Stimulated activated naive CD8-positive, alpha-beta T cell treated with anti-CD3 and anti-CD28 coated beads, Interleukin-15, amount 100 ng/mL, for 72 hours (primary cell): ENCODE measurements around the gene CSRP1.

Source experiments
- ATAC-seq: fragments of 150-1000 bp; cut with Tn5 transposase; 2 replicates; pipeline ENCODE4 v1.10.0; 2021; ENCODE audit warnings: mild to moderate bottlenecking, moderate library complexity
- DNase-seq, 2 donors: peaks; one replicate each; pipeline ENCODE4 v3.0.0; 2021 to 2022
- H3K27ac Mint-ChIP-seq, 2 donors: one replicate each; pipeline ENCODE4 v1.8.0; 2022; ENCODE audit warnings: mild to moderate bottlenecking in 2 of 2, mixed read lengths in 2 of 2, moderate library complexity in 2 of 2
- H3K27me3 Mint-ChIP-seq: one replicate; pipeline ENCODE4 v1.8.0; 2022; ENCODE audit warnings: mixed read lengths
- H3K4me1 Mint-ChIP-seq: one replicate; pipeline ENCODE4 v1.8.0; 2022; ENCODE audit warnings: mild to moderate bottlenecking, mixed read lengths
- H3K4me3 Mint-ChIP-seq, 2 donors: one replicate each; pipeline ENCODE4 v1.8.0; 2022; ENCODE audit warnings: mild to moderate bottlenecking in 2 of 2, mixed read lengths in 2 of 2, moderate library complexity in 1 of 2
- H3K9me3 Mint-ChIP-seq, 2 donors: one replicate each; pipeline ENCODE4 v1.8.0; 2022; ENCODE audit warnings: mixed read lengths in 2 of 2

CSRP1 gene

GRCh38 chr1:201468844-201469644, 37.9 kb downstream of the CSRP1 start, which contains the start of gene PHLDA3:
PHLDA3 (minus strand) TSS chr1:201469188; CDS start chr1:201468786, 402 bp downstream.
- Mint-ChIP-seq H3K4me3 (peak within 1 kb of the TSS; percentile 82 to 83), H3K4me1 (peaks cover 18% of the 10 kb centered on the region), H3K27ac (peak within 1 kb of the TSS; percentile 14 to 72), H3K9me3 (no peaks in the 10 kb centered on the region), H3K27me3 (peaks cover 78% of the 10 kb centered on the region)
- peak; percentile 87 for ATAC-seq
- peak; percentile 62 to 68 for DNase-seq

DNA sequence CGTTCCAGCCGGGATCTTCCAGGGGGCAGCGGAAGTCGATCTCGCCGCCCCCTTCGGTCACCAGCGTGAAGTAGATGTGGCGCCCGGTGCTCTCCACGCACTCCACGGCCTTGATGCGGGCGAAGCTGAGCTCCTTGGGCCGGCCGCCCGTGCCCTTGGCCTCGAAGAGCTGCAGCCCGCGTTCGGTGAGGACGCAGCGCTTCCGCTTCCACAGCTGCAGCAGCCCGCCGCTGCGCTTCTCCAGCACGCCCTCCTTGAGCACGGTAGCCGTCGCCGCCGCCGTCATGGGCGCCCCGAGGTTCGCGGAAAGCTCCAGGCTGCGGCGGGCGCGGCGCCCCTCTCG, 38.5 kb downstream of the CSRP1 start:
- peak; percentile 60 for ATAC-seq
- Mint-ChIP-seq H3K9me3 (no peaks in the 10 kb centered on the region), H3K27ac (no peak overlapping the region), H3K4me1 (peaks cover 18% of the 10 kb centered on the region), H3K4me3 (peak overlapping the region; percentile 81 to 82), H3K27me3 (peaks cover 74% of the 10 kb centered on the region)
- no peak for DNase-seq

- DNase-seq (no peak), ATAC-seq (no peak)
- Mint-ChIP-seq H3K9me3 (no peaks in the 10 kb centered on the region), H3K27ac (no peak overlapping the region), H3K4me3 (no peak overlapping the region), H3K27me3 (peaks cover 63% of the 10 kb centered on the region), H3K4me1 (peaks cover 18% of the 10 kb centered on the region)
These were observed 40.4 kb downstream of the CSRP1 start for GRCh38 chr1:201466492-201466891.

- no peak overlapping the region for H3K4me3 Mint-ChIP-seq
- DNase-seq, result no peak
- ATAC-seq, result no peak
These were observed 41.1 kb downstream of the CSRP1 start for GRCh38 chr1:201465698-201466290.

GRCh38 chr1:201463071-201463552, 43.8 kb downstream of the CSRP1 start:
- ATAC-seq, result peak; percentile 22
- no peak overlapping the region for H3K4me3 Mint-ChIP-seq
- H3K9me3 Mint-ChIP-seq, result no peaks in the 10 kb centered on the region
- H3K27me3 Mint-ChIP-seq, result peaks cover 29% of the 10 kb centered on the region
- no peak for DNase-seq
- H3K4me1 Mint-ChIP-seq, result peaks cover 6% of the 10 kb centered on the region
- H3K27ac Mint-ChIP-seq, result no peak overlapping the region

More at GRCh38 chr1:201465698-201466290, 41.1 kb downstream of the CSRP1 start:
- Mint-ChIP-seq H3K27me3 (peaks cover 56% of the 10 kb centered on the region), H3K9me3 (no peaks in the 10 kb centered on the region), H3K27ac (no peak overlapping the region), H3K4me1 (peaks cover 18% of the 10 kb centered on the region)

- DNase-seq (no peak), ATAC-seq (no peak)
- H3K4me1 Mint-ChIP-seq, result no peaks in the 10 kb centered on the region
- no peak overlapping the region for H3K27ac Mint-ChIP-seq
- H3K27me3 Mint-ChIP-seq, result peaks cover 20% of the 10 kb centered on the region
- H3K4me3 Mint-ChIP-seq, result no peak overlapping the region
- H3K9me3 Mint-ChIP-seq, result no peaks in the 10 kb centered on the region
These were observed 45.1 kb downstream of the CSRP1 start for GRCh38 chr1:201461645-201462441.

GRCh38 chr1:201460814-201461644, 45.9 kb downstream of the CSRP1 start:
- Mint-ChIP-seq H3K9me3 (no peaks in the 10 kb centered on the region), H3K27ac (peak overlapping the region in 1 of 2 donors; percentile 40), H3K4me1 (no peaks in the 10 kb centered on the region), H3K27me3 (peaks cover 20% of the 10 kb centered on the region), H3K4me3 (no peak overlapping the region)
- no peak for DNase-seq
- no peak for ATAC-seq

- H3K9me3 Mint-ChIP-seq, result no peaks in the 10 kb centered on the region
- no peak for ATAC-seq
- DNase-seq, result no peak
- H3K27ac Mint-ChIP-seq, result no peak overlapping the region
- H3K4me3 Mint-ChIP-seq, result no peak overlapping the region
- peaks cover under 1% of the 10 kb centered on the region for H3K4me1 Mint-ChIP-seq
- H3K27me3 Mint-ChIP-seq, result peaks cover 18% of the 10 kb centered on the region
These were observed 47.1 kb downstream of the CSRP1 start for GRCh38 chr1:201459775-201460174.

DNA sequence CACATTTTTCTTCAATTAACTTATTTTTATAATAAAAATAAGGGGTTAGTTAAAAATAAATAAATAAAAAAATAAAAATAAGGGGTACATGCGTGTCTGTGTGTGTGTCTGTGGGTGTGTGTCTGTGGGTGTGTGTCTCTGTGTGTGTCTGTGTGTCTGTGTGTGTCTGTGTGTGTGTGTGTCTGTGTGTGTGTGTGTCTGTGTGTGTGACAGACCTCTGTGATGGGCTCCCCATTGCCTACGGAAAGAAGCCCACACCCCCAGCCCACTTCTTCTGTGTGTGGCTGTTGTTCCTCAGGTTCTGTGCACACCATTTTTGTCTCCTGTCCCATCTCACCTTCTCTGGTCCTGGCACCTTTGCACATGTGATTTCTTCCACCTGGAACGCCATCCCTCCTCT, 47.9 kb downstream of the CSRP1 start:
- DNase-seq, result no peak
- no peak overlapping the region for H3K27ac Mint-ChIP-seq
- no peaks in the 10 kb centered on the region for H3K9me3 Mint-ChIP-seq
- no peak overlapping the region for H3K4me3 Mint-ChIP-seq
- peaks cover 7% of the 10 kb centered on the region for H3K4me1 Mint-ChIP-seq
- H3K27me3 Mint-ChIP-seq, result peaks cover 25% of the 10 kb centered on the region
- ATAC-seq, result no peak

GRCh38 chr1:201457508-201457960, 49.4 kb downstream of the CSRP1 start:
- no peak for DNase-seq
- H3K27ac Mint-ChIP-seq, result no peak overlapping the region
- peaks cover 20% of the 10 kb centered on the region for H3K4me1 Mint-ChIP-seq
- no peak overlapping the region for H3K4me3 Mint-ChIP-seq
- no peak for ATAC-seq
- peaks cover 25% of the 10 kb centered on the region for H3K27me3 Mint-ChIP-seq
- no peaks in the 10 kb centered on the region for H3K9me3 Mint-ChIP-seq

GRCh38 chr1:201456499-201457309, 50.2 kb downstream of the CSRP1 start:
- Mint-ChIP-seq H3K4me3 (no peak overlapping the region), H3K27me3 (peaks cover 33% of the 10 kb centered on the region), H3K27ac (no peak overlapping the region), H3K4me1 (peaks cover 24% of the 10 kb centered on the region), H3K9me3 (no peaks in the 10 kb centered on the region)
- ATAC-seq (no peak), DNase-seq (no peak)

GRCh38 chr1:201455098-201455497, 51.8 kb downstream of the CSRP1 start:
- Mint-ChIP-seq H3K27ac (no peak overlapping the region), H3K4me3 (no peak overlapping the region), H3K27me3 (peaks cover 46% of the 10 kb centered on the region), H3K9me3 (no peaks in the 10 kb centered on the region), H3K4me1 (peaks cover 37% of the 10 kb centered on the region)
- no peak for ATAC-seq
- DNase-seq, result no peak

DNA sequence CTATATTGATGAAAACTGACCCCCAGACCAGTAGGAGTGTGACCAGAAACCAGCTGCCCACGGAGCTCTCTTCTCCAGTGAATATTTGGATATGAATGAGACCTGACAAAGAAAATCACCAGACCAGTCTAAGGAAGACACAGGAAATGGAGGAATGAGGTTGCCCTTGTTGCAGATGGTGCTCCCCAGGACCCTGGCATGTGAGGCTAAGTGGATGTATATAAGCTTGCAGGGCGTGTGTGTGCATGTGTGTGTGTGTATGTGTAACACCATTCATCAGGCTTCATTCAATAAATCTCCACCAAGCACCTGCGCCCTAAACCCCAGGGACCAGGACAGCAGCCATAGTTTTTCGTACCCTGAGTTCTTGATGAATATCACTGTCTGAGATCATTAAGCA, 52.3 kb downstream of the CSRP1 start:
- H3K4me1 Mint-ChIP-seq, result peaks cover 37% of the 10 kb centered on the region
- H3K4me3 Mint-ChIP-seq, result peak overlapping the region in 1 of 2 donors; percentile 25
- H3K9me3 Mint-ChIP-seq, result no peaks in the 10 kb centered on the region
- peak overlapping the region in 1 of 2 donors; percentile 10 for H3K27ac Mint-ChIP-seq
- DNase-seq (no peak), ATAC-seq (no peak)
- peaks cover 51% of the 10 kb centered on the region for H3K27me3 Mint-ChIP-seq

DNA sequence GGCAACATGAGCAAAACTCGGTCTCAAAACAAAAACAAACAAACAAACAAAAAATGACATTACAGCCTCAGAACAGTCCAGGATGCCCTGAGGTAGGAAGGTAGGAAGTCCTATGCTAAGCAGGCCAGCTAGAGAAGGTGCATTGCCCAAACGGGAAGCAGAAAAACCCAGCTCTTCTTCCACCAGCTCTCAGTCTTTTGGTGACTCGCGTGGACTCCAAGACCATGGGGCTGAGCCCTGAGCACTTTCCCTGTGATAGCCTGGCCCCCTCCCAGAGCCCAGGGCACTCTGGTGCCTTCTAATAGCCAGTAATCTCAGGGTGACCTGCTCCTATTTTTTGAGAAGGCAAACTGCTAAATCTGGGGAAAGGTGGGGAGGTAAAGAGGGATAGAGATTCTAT, 54.1 kb downstream of the CSRP1 start:
- H3K27me3 Mint-ChIP-seq, result peaks cover 65% of the 10 kb centered on the region

More for the DNA sequence above, 54.1 kb downstream of the CSRP1 start:
- Mint-ChIP-seq H3K9me3 (no peaks in the 10 kb centered on the region), H3K4me3 (peak overlapping the region in 1 of 2 donors; percentile 31), H3K27ac (no peak overlapping the region), H3K4me1 (peaks cover 41% of the 10 kb centered on the region)
- ATAC-seq, result no peak
- DNase-seq, result no peak
